Kidney (tissue), 14 donors: ENCODE data around the gene IRF2BP2. TPM values are rescaled to one million over a fixed set of nuclear protein-coding genes. Genes with fewer than 3 reads are reported as not detected.

Experiments
- DNase-seq, 5 donors: peaks; one replicate each; pipeline ENCODE4 v3.0.0-alpha.2; 2013 to 2020
- FAIRE-seq: peaks from 2 replicates; lab custom pipeline; 2012; peaks lifted over from hg19 to GRCh38; lab: Jason Lieb, UNC
- H3K27ac ChIP-seq, 2 donors: one replicate each; pipeline ENCODE4 v1.7.0; 2013; ENCODE audit warnings: low read depth in 2 of 2, low read length in 2 of 2, inconsistent platforms in 1 of 2
- H3K27me3 ChIP-seq: one replicate; pipeline ENCODE4 v1.7.1; 2013; ENCODE audit warnings: low read length, inconsistent platforms; ENCODE audit not compliant: control insufficient read depth, insufficient read depth
- H3K36me3 ChIP-seq, 3 donors: one replicate each; pipeline versions ENCODE4 v1.7.0 to v1.7.1; 2013; ENCODE audit warnings: low read length in 3 of 3, control low read depth in 1 of 3, inconsistent platforms in 1 of 3; ENCODE audit not compliant: insufficient read depth in 3 of 3, control insufficient read depth in 2 of 3
- H3K4me1 ChIP-seq, 3 donors: one replicate each; pipeline versions ENCODE4 v1.7.0 to v1.7.1; 2013; ENCODE audit warnings: low read length in 3 of 3, inconsistent platforms in 1 of 3, low read depth in 1 of 3; ENCODE audit not compliant: control insufficient read depth in 2 of 3, insufficient read depth in 2 of 3
- H3K4me3 ChIP-seq, 3 donors: one replicate each; pipeline versions ENCODE4 v1.7.0 to v1.8.1; 2013; ENCODE audit warnings: low read length in 3 of 3, control low read depth in 1 of 3, inconsistent platforms in 1 of 3
- H3K9ac ChIP-seq, 3 donors: one replicate each; pipeline versions ENCODE4 v1.7.0 to v1.7.1; 2013; ENCODE audit warnings: low read length in 3 of 3, control low read depth in 1 of 3, inconsistent platforms in 1 of 3
- H3K9me3 ChIP-seq, 3 donors: one replicate each; pipeline versions ENCODE4 v1.7.0 to v1.7.1; 2013; ENCODE audit warnings: low read length in 3 of 3, control low read depth in 1 of 3, inconsistent platforms in 1 of 3; ENCODE audit not compliant: control insufficient read depth in 2 of 3, insufficient read depth in 1 of 3
- CTCF ChIP-seq: IDR thresholded peaks from 3 replicates; pipeline ENCODE4 v1.5.1; 2012; ENCODE audit warnings: mild to moderate bottlenecking, moderate library complexity, borderline replicate concordance; ENCODE audit not compliant: insufficient read depth; ENCODE audit errors: extremely low read depth
- intact Hi-C: fragments of 100-400 bp; cut with DNase I; formaldehyde crosslinking; loops from one replicate; pipeline ENCODE4 v1.11.1; 2022
- polyA plus RNA-seq: library from polyadenylated mRNA; stranded (reverse); fragments of 350-450 nt; fragmentation: Illumina TruSeq; extraction: RNeasy Lipid Tissue Mini Kit (QIAGEN cat#74804); gene quantifications from one replicate; pipeline ENCODE4 v1.2.3, GENCODE V29; 2014; ENCODE audit warnings: low read depth, low replicate concordance; ENCODE audit not compliant: insufficient read depth
- total RNA-seq: library from RNA; stranded (reverse); fragmentation: NEBNext Ultra II Directional; extraction: Animal tissue kit (Norgen Biotek cat#: 25700); gene quantifications from one replicate; pipeline ENCODE4 v1.2.1, GENCODE V29; 2021
- donor health status: control.
- donor health status: control.
- donor health status: control.
- donor health status: control.
- donor health status: control.
- donor health status: DM: yes; HTN: yes; CAD: no.
- donor health status: Normal renal cell carcinoma (clear cell type).

Gene IRF2BP2
- total and polyA plus RNA-seq, 2 donors from 2014 or later = 53.8 to 130 TPM

DNA sequence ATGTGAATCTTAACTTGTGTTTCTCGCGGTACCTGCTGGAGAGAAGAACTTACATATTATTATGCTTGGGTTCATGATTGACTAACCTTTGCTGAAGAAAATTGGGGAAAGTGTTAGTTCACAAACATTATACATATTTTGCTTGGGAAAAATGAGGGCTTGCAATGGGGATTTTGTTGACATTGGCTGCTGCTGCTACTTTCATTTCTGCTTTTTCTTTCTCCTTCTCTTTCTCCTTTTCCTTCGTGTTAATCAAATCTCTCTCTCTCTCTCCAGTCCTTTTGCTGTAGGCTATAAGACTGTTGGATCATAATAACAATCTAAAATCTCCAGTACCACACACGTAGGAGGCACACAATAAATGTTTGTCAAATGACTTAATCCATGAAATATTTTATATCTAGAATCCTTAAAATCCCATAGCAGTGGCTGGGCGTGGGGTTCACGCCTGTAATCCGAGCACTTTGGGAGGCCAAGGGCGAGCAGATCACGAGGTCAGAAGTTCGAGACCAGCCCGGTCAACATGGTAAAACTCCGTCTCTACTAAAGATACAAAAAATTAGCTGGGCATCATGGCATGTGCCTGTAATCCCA lies 23.0 kb downstream of the IRF2BP2 start:
- H3K27ac ChIP-seq = peak overlapping the region in 1 of 2 donors; percentile 5
- intact Hi-C loops = no loop called here

GRCh38 chr1:234586304-234586703 lies 23.7 kb downstream of the IRF2BP2 start:
- no peak for DNase-seq
- Histone ChIP-seq H3K9ac (no peak overlapping the region), H3K36me3 (no peaks in the 10 kb centered on the region), H3K4me3 (no peak overlapping the region), H3K4me1 (no peaks in the 10 kb centered on the region), H3K9me3 (no peaks in the 10 kb centered on the region), H3K27me3 (no peaks in the 10 kb centered on the region), H3K27ac (peak overlapping the region; percentile 15 to 25)
- no peak for FAIRE-seq
- TF ChIP-seq CTCF = no peak
- intact Hi-C loops = no loop called here

More for the DNA sequence above, 23.0 kb downstream of the IRF2BP2 start:
- FAIRE-seq = no peak
- H3K4me3 ChIP-seq = no peak overlapping the region
- H3K9me3 ChIP-seq = no peaks in the 10 kb centered on the region
- DNase-seq = no peak
- no peak overlapping the region for H3K9ac ChIP-seq
- TF ChIP-seq CTCF = no peak
- H3K36me3 ChIP-seq = no peaks in the 10 kb centered on the region
- no peaks in the 10 kb centered on the region for H3K4me1 ChIP-seq
- H3K27me3 ChIP-seq = no peaks in the 10 kb centered on the region

- Histone ChIP-seq H3K27ac (peak overlapping the region; percentile 15 to 25), H3K36me3 (no peaks in the 10 kb centered on the region), H3K27me3 (no peaks in the 10 kb centered on the region), H3K9me3 (no peaks in the 10 kb centered on the region), H3K4me3 (no peak overlapping the region), H3K9ac (no peak overlapping the region), H3K4me1 (no peaks in the 10 kb centered on the region)
- no peak for TF ChIP-seq CTCF
- FAIRE-seq = no peak
- intact Hi-C loops = no loop called here
- peak in 1 of 5 donors; percentile 24 for DNase-seq
Measured at GRCh38 chr1:234585330-234586055, 24.5 kb downstream of the IRF2BP2 start.
